Measurements from ENCODE around the gene NEK4. TPM values are rescaled to one million over a fixed set of nuclear protein-coding genes. Genes with fewer than 3 reads are reported as not detected.
A peak's percentile ranks its signal among the peaks of the same experiment; 100 is the strongest.

NEK4 gene
- total RNA-seq, 1 donor from 2014 or later: 15.1 TPM

GRCh38 chr3:52681596-52681995, 89.1 kb downstream of the NEK4 start:
- peaks cover 7% of the 10 kb centered on the region for H3K36me3 Mint-ChIP-seq (ENCODE audit: low read depth, unreplicated experiment)
- no peak for DNase-seq (ENCODE audit: low read depth)
- no peaks in the 10 kb centered on the region for H3K27me3 Mint-ChIP-seq (ENCODE audit: low read depth, unreplicated experiment)
- no peak for TF ChIP-seq EZH2 (IDR thresholded peaks at IDR 0.05; ENCODE audit: insufficient read depth, low read length)
- no peak for TF ChIP-seq CTCF (IDR thresholded peaks at IDR 0.05; ENCODE audit: insufficient read depth, low read depth, low read length)
- H3K4me1 Mint-ChIP-seq (ENCODE audit: low read depth, unreplicated experiment): peaks cover 31% of the 10 kb centered on the region
- Histone ChIP-seq H3K9me3 (ENCODE audit: insufficient read depth, low read depth, low read length) (no peaks in the 10 kb centered on the region), H3K4me2 (ENCODE audit: low read length) (peak overlapping the region; percentile 68), H3K4me1 (ENCODE audit: insufficient read depth, low read length) (peaks cover 27% of the 10 kb centered on the region), H3K27me3 (ENCODE audit: insufficient read depth, low read length) (no peaks in the 10 kb centered on the region), H3K4me3 (ENCODE audit: insufficient read depth, low read depth, low read length) (no peak overlapping the region), H3K79me2 (ENCODE audit: insufficient read depth, low read length) (peaks cover 87% of the 10 kb centered on the region), H2AFZ (ENCODE audit: low read depth, low read length) (no peak overlapping the region), H3K36me3 (ENCODE audit: insufficient read depth, low read length) (peaks cover 39% of the 10 kb centered on the region), H3K27ac (ENCODE audit: low read depth, low read length) (peak overlapping the region; percentile 55), H4K20me1 (ENCODE audit: insufficient read depth, low read length) (peaks cover 36% of the 10 kb centered on the region), H3K9ac (ENCODE audit: low read length) (peak overlapping the region; percentile 62)
- peak overlapping the region; percentile 36 for H3K4me3 Mint-ChIP-seq (ENCODE audit: unreplicated experiment)
- no peak for FAIRE-seq
- no peaks in the 10 kb centered on the region for H3K9me3 Mint-ChIP-seq (ENCODE audit: unreplicated experiment)
- H3K27ac Mint-ChIP-seq (ENCODE audit: unreplicated experiment): peak overlapping the region; percentile 64

GRCh38 chr3:52679811-52680210, 90.9 kb downstream of the NEK4 start:
- H4K20me1 ChIP-seq (ENCODE audit: insufficient read depth, low read length): peaks cover 36% of the 10 kb centered on the region
- no peak overlapping the region for H3K27ac Mint-ChIP-seq (ENCODE audit: unreplicated experiment)
- H3K36me3 Mint-ChIP-seq (ENCODE audit: low read depth, unreplicated experiment): peaks cover 8% of the 10 kb centered on the region
- DNase-seq (ENCODE audit: low read depth): no peak
- no peaks in the 10 kb centered on the region for H3K9me3 ChIP-seq (ENCODE audit: insufficient read depth, low read depth, low read length)
- H3K27ac ChIP-seq (ENCODE audit: low read depth, low read length): no peak overlapping the region
- TF ChIP-seq CTCF (IDR thresholded peaks at IDR 0.05; ENCODE audit: insufficient read depth, low read depth, low read length) (no peak), EZH2 (IDR thresholded peaks at IDR 0.05; ENCODE audit: insufficient read depth, low read length) (no peak)
- H3K9ac ChIP-seq (ENCODE audit: low read length): no peak overlapping the region
- no peaks in the 10 kb centered on the region for H3K27me3 ChIP-seq (ENCODE audit: insufficient read depth, low read length)
- H3K4me1 Mint-ChIP-seq (ENCODE audit: low read depth, unreplicated experiment): peaks cover 31% of the 10 kb centered on the region
- H3K9me3 Mint-ChIP-seq (ENCODE audit: unreplicated experiment): no peaks in the 10 kb centered on the region
- no peaks in the 10 kb centered on the region for H3K27me3 Mint-ChIP-seq (ENCODE audit: low read depth, unreplicated experiment)
- H3K4me3 ChIP-seq (ENCODE audit: insufficient read depth, low read depth, low read length): no peak overlapping the region
- H3K4me1 ChIP-seq (ENCODE audit: insufficient read depth, low read length): peaks cover 26% of the 10 kb centered on the region
- H3K79me2 ChIP-seq (ENCODE audit: insufficient read depth, low read length): peaks cover 85% of the 10 kb centered on the region
- FAIRE-seq: peak; percentile 37
- H3K36me3 ChIP-seq (ENCODE audit: insufficient read depth, low read length): peaks cover 46% of the 10 kb centered on the region
- H3K4me3 Mint-ChIP-seq (ENCODE audit: unreplicated experiment): no peak overlapping the region
- no peak overlapping the region for H2AFZ ChIP-seq (ENCODE audit: low read depth, low read length)
- H3K4me2 ChIP-seq (ENCODE audit: low read length): no peak overlapping the region

GRCh38 chr3:52679199-52679538, 91.6 kb downstream of the NEK4 start:
- Histone ChIP-seq H3K79me2 (ENCODE audit: insufficient read depth, low read length) (peaks cover 81% of the 10 kb centered on the region), H3K9me3 (ENCODE audit: insufficient read depth, low read depth, low read length) (no peaks in the 10 kb centered on the region), H3K36me3 (ENCODE audit: insufficient read depth, low read length) (peaks cover 46% of the 10 kb centered on the region), H3K4me2 (ENCODE audit: low read length) (no peak overlapping the region), H3K4me1 (ENCODE audit: insufficient read depth, low read length) (peaks cover 20% of the 10 kb centered on the region), H3K4me3 (ENCODE audit: insufficient read depth, low read depth, low read length) (no peak overlapping the region), H3K9ac (ENCODE audit: low read length) (no peak overlapping the region), H3K27me3 (ENCODE audit: insufficient read depth, low read length) (no peaks in the 10 kb centered on the region), H4K20me1 (ENCODE audit: insufficient read depth, low read length) (peaks cover 36% of the 10 kb centered on the region), H3K27ac (ENCODE audit: low read depth, low read length) (no peak overlapping the region), H2AFZ (ENCODE audit: low read depth, low read length) (no peak overlapping the region)
- TF ChIP-seq CTCF (IDR thresholded peaks at IDR 0.05; ENCODE audit: insufficient read depth, low read depth, low read length): no peak
- H3K9me3 Mint-ChIP-seq (ENCODE audit: unreplicated experiment): no peaks in the 10 kb centered on the region
- no peak overlapping the region for H3K4me3 Mint-ChIP-seq (ENCODE audit: unreplicated experiment)
- no peaks in the 10 kb centered on the region for H3K27me3 Mint-ChIP-seq (ENCODE audit: low read depth, unreplicated experiment)
- H3K27ac Mint-ChIP-seq (ENCODE audit: unreplicated experiment): no peak overlapping the region
- H3K36me3 Mint-ChIP-seq (ENCODE audit: low read depth, unreplicated experiment): peaks cover 8% of the 10 kb centered on the region
- peaks cover 26% of the 10 kb centered on the region for H3K4me1 Mint-ChIP-seq (ENCODE audit: low read depth, unreplicated experiment)
- FAIRE-seq (no peak), DNase-seq (ENCODE audit: low read depth) (no peak)

Measured in astrocyte (in vitro differentiated cells and primary cell).